Activated CD4-positive, alpha-beta memory T cell treated with anti-CD3 and anti-CD28 coated beads for 36 hours (primary cell): Measurements from ENCODE around the gene NDOR1. TPM values are rescaled to one million over a fixed set of nuclear protein-coding genes. Genes with fewer than 3 reads are reported as not detected.

Source experiments
- CTCF ChIA-PET: fragments of 350-600 bp; sonication (Branson Sonifier 250); formaldehyde crosslinking; loops from one replicate; lab custom pipeline; 2021; ENCODE audit warnings: antibody characterized with exemption, inconsistent platforms; lab: Charles Lee
- POLR2A ChIA-PET: fragments of 350-600 bp; sonication (Branson Sonifier 250); formaldehyde crosslinking; loops from one replicate; lab custom pipeline; 2021; ENCODE audit warnings: antibody characterized with exemption; lab: Charles Lee
- DNase-seq: peaks from one replicate; pipeline ENCODE4 v3.0.0-alpha.2; 2020
- H3K27ac Mint-ChIP-seq: one replicate; pipeline ENCODE4 v1.8.0; 2021; ENCODE audit warnings: mixed read lengths
- H3K27me3 Mint-ChIP-seq: one replicate; pipeline ENCODE4 v1.8.0; 2021; ENCODE audit warnings: mixed read lengths
- H3K36me3 Mint-ChIP-seq: one replicate; pipeline ENCODE4 v1.8.0; 2021; ENCODE audit warnings: mixed read lengths
- H3K4me1 Mint-ChIP-seq: one replicate; pipeline ENCODE4 v1.8.0; 2021; ENCODE audit warnings: low read depth, mixed read lengths
- H3K4me3 Mint-ChIP-seq: one replicate; pipeline ENCODE4 v1.8.0; 2021; ENCODE audit warnings: mild to moderate bottlenecking, mixed read lengths
- H3K9me3 Mint-ChIP-seq: one replicate; pipeline ENCODE4 v1.8.0; 2021; ENCODE audit warnings: mixed read lengths
- intact Hi-C: fragments of 100-400 bp; cut with micrococcal nuclease; formaldehyde crosslinking; loops from one replicate; pipeline ENCODE4 v1.15.1; 2023
- total RNA-seq, 2 experiments: library from RNA; stranded (reverse); gene quantifications; one replicate each; pipeline ENCODE4 v1.2.3, GENCODE V29; 2021

NDOR1 gene
- total RNA-seq, 2 experiments from 2014 or later = 29.4 to 31.3 TPM

- Mint-ChIP-seq H3K4me1 (peaks cover 5% of the 10 kb centered on the region), H3K27ac (peak within 1 kb of the TSS; percentile 64), H3K27me3 (peaks cover 5% of the 10 kb centered on the region), H3K36me3 (no peaks in the 10 kb centered on the region), H3K9me3 (no peaks in the 10 kb centered on the region), H3K4me3 (no peak within 1 kb of the TSS)
- intact Hi-C loops = no loop called here
- POLR2A ChIA-PET = interaction anchor here (0.6 to 6.8 kb wide), 2 partner anchors 14 to 107 kb away, joined by 3 to 38 read pairs; partner anchors contain the start of gene TUBB4B
- DNase-seq = peak; percentile 86
- CTCF ChIA-PET = interaction anchor here (0.7 to 6.6 kb wide), 28 partner anchors 9 to 198 kb away, joined by 3 to 54 read pairs (median 4); partner anchors contain the start of genes DPP7, NDOR1, NELFB and TMEM203
These were observed 21.8 kb downstream of the NDOR1 start, which contains the start of gene RNF224 for GRCh38 chr9:137227054-137227852. TSS of gene RNF224 (plus strand) at chr9:137227502. CDS start at chr9:137228336, 834 bp downstream.

- intact Hi-C loops = no loop called here
- ChIA-PET CTCF (interaction anchor here (1.0 to 6.6 kb wide), 22 partner anchors 9 to 199 kb away, joined by 3 to 54 read pairs (median 4); partner anchors contain the start of genes DPP7, NDOR1, NELFB and TMEM203), POLR2A (interaction anchor here (6.8 kb wide), 1 partner anchor 13 kb away, joined by 38 read pairs; the partner anchor contains the start of gene TUBB4B)
- Mint-ChIP-seq H3K36me3 (no peaks in the 10 kb centered on the region), H3K27me3 (peaks cover 5% of the 10 kb centered on the region), H3K27ac (peak overlapping the region; percentile 64), H3K9me3 (no peaks in the 10 kb centered on the region), H3K4me3 (no peak overlapping the region), H3K4me1 (peaks cover 3% of the 10 kb centered on the region)
- no peak for DNase-seq
These were observed 22.5 kb downstream of the NDOR1 start for GRCh38 chr9:137227853-137228505.

- no peaks in the 10 kb centered on the region for H3K36me3 Mint-ChIP-seq
- no peaks in the 10 kb centered on the region for H3K9me3 Mint-ChIP-seq
- POLR2A ChIA-PET = no interaction called here
- no peak overlapping the region for H3K4me3 Mint-ChIP-seq
- H3K4me1 Mint-ChIP-seq = peaks cover 2% of the 10 kb centered on the region
- intact Hi-C loops = no loop called here
- DNase-seq = no peak
- H3K27me3 Mint-ChIP-seq = peaks cover 5% of the 10 kb centered on the region
- no peak overlapping the region for H3K27ac Mint-ChIP-seq
- CTCF ChIA-PET = interaction anchor here (1.4 to 6.6 kb wide), 5 partner anchors 8 to 114 kb away, joined by 4 to 54 read pairs (median 15); partner anchors contain the start of genes DPP7, NDOR1, TMEM203 and TUBB4B
These were observed 23.0 kb downstream of the NDOR1 start for GRCh38 chr9:137228506-137228967.

- Mint-ChIP-seq H3K9me3 (no peaks in the 10 kb centered on the region), H3K27ac (no peak overlapping the region), H3K4me3 (no peak overlapping the region), H3K36me3 (no peaks in the 10 kb centered on the region), H3K27me3 (peaks cover 5% of the 10 kb centered on the region), H3K4me1 (peaks cover 2% of the 10 kb centered on the region)
- ChIA-PET CTCF (interaction anchor here (0.8 to 3.5 kb wide), 3 partner anchors 10 to 111 kb away, joined by 3 to 16 read pairs (median 3); no protein-coding TSS in a partner anchor), POLR2A (no interaction called here)
- intact Hi-C loops = no loop called here
- DNase-seq = no peak
These were observed 23.7 kb downstream of the NDOR1 start for GRCh38 chr9:137228968-137229896.

GRCh38 chr9:137229903-137230704 lies 24.6 kb downstream of the NDOR1 start:
- DNase-seq = no peak
- H3K4me3 Mint-ChIP-seq = no peak overlapping the region
- H3K9me3 Mint-ChIP-seq = no peaks in the 10 kb centered on the region
- no peaks in the 10 kb centered on the region for H3K36me3 Mint-ChIP-seq
- ChIA-PET CTCF (interaction anchor here (0.8 to 1.1 kb wide), 2 partner anchors 9 to 41 kb away, joined by 3 read pairs; no protein-coding TSS in a partner anchor), POLR2A (no interaction called here)
- peaks cover 2% of the 10 kb centered on the region for H3K4me1 Mint-ChIP-seq
- H3K27me3 Mint-ChIP-seq = peaks cover 11% of the 10 kb centered on the region
- H3K27ac Mint-ChIP-seq = no peak overlapping the region
- intact Hi-C loops = no loop called here

GRCh38 chr9:137230705-137231371 lies 25.3 kb downstream of the NDOR1 start, which contains the start of gene SLC34A3:
TSS of gene SLC34A3 (plus strand) at chr9:137230901. CDS start at chr9:137231703, 802 bp downstream.
- H3K9me3 Mint-ChIP-seq = no peaks in the 10 kb centered on the region
- no peak for DNase-seq
- ChIA-PET CTCF (no interaction called here), POLR2A (no interaction called here)
- H3K36me3 Mint-ChIP-seq = no peaks in the 10 kb centered on the region
- H3K27me3 Mint-ChIP-seq = peaks cover 13% of the 10 kb centered on the region
- no peak within 1 kb of the TSS for H3K4me3 Mint-ChIP-seq
- peaks cover 2% of the 10 kb centered on the region for H3K4me1 Mint-ChIP-seq
- H3K27ac Mint-ChIP-seq = no peak within 1 kb of the TSS
- intact Hi-C loops = no loop called here

- ChIA-PET CTCF (no interaction called here), POLR2A (no interaction called here)
- H3K4me3 Mint-ChIP-seq = no peak overlapping the region
These were observed 26.0 kb downstream of the NDOR1 start for GRCh38 chr9:137231372-137232039.

GRCh38 chr9:137232101-137232500 lies 26.6 kb downstream of the NDOR1 start:
- Mint-ChIP-seq H3K4me1 (peaks cover 2% of the 10 kb centered on the region), H3K9me3 (no peaks in the 10 kb centered on the region), H3K36me3 (no peaks in the 10 kb centered on the region), H3K27me3 (peaks cover 13% of the 10 kb centered on the region), H3K4me3 (no peak overlapping the region), H3K27ac (no peak overlapping the region)
- DNase-seq = no peak
- intact Hi-C loops = no loop called here
- ChIA-PET POLR2A (no interaction called here), CTCF (no interaction called here)

More at GRCh38 chr9:137231372-137232039, 26.0 kb downstream of the NDOR1 start:
- H3K36me3 Mint-ChIP-seq = no peaks in the 10 kb centered on the region
- H3K9me3 Mint-ChIP-seq = no peaks in the 10 kb centered on the region
- intact Hi-C loops = no loop called here
- peaks cover 2% of the 10 kb centered on the region for H3K4me1 Mint-ChIP-seq
- peaks cover 13% of the 10 kb centered on the region for H3K27me3 Mint-ChIP-seq
- DNase-seq = no peak
- H3K27ac Mint-ChIP-seq = no peak overlapping the region

- POLR2A ChIA-PET = no interaction called here
- Mint-ChIP-seq H3K27me3 (peaks cover 13% of the 10 kb centered on the region), H3K36me3 (no peaks in the 10 kb centered on the region), H3K4me3 (no peak overlapping the region), H3K9me3 (no peaks in the 10 kb centered on the region), H3K27ac (no peak overlapping the region), H3K4me1 (peaks cover 2% of the 10 kb centered on the region)
- DNase-seq = no peak
- CTCF ChIA-PET = no interaction called here
- intact Hi-C loops = no loop called here
These were observed 27.0 kb downstream of the NDOR1 start for GRCh38 chr9:137232510-137232909.
